ENCODE data around the gene ATP2B2. TPM values are rescaled to one million over a fixed set of nuclear protein-coding genes. Genes with fewer than 3 reads are reported as not detected.
"Not testable (repeated sequence)": the region's sequence is repeated elsewhere in the genome, so short reads cannot be mapped to it uniquely, and the experiment has no call there.

ATP2B2 gene
- polyA plus RNA-seq, 3 donors = 0.36 to 0.55 (median 0.40) TPM

DNA sequence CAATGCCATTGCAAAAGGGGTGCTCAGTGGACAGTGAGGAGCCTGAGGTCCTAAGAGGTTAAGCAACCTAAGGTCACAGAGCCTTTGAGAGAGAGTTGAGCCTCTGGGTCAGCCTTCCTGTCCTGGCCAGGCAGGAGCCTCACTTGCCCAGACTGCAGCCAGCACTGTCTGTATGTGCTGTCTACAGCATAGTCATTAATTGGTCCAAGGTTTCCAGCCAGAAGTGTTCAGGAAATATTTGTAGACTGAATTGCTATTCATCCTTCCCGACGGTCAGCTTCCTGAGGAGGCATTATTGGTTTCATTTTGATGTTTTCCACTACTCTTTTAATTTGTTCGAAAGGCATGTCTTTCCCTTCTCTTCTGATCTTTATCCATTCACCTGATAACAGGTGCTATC, 192.5 kb downstream of the ATP2B2 start:
- no peak for DNase-seq (ENCODE audit: low read depth in 3 of 3, low spot score in 2 of 3)

DNA sequence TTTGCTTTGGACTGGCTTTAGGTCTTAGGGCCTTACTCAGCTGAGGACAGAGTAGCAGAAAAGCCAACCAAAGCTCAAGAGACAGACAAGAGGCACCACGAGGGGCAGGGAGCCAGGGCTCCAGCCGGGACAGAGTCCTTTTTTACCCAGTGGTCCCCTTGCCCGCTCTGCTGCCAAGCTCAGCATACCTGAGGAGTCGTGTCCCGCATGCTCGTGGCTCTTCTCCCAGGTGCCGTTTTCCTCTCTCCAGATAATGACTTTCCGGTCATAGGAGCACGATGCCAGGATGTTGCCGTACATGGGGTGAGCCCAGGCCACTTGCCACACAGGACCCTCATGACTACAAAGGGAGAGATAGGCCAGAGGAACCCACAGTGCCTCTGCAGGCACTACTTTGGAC, 193.0 kb downstream of the ATP2B2 start:
- no peak for DNase-seq (ENCODE audit: low read depth in 3 of 3, low spot score in 2 of 3)

DNA sequence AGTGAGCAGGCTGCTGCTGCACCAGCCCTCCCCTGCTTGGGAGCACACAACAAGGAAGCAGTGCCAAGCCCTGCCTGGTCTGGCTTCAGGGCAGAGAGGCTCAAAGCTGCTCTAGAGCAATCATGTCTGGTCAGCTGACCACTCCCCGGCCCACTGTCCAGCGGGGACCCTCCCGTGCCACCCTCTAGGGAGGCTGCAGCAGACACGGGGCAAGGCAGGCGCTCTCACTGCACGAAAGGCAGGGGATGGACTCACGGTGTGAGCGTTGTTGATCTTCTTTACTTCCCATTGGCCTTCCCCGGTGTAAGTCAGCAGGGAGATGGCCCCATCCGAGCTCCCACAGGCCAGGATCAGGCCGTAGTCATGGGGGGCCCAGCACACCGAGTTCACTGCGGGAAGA, 193.7 kb downstream of the ATP2B2 start:
- DNase-seq (ENCODE audit: low read depth in 3 of 3, low spot score in 2 of 3) = no peak

DNA sequence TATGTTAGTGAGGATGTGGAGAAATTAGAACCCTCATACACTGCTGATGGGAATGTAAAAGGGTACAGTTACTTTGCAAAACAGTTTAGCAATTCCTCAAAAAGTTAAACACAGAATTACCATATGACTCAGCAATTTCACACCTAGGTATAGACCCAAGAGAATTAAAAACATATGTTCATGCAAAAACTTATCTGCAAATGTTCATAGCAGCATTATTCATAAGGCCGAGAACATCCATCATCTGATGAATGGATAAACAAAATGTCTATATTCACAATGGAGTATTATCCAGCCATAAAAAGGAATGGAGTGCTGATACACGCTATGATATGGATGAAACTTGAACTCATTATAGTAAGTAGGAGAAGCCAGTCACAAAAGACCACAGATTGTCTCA, 194.8 kb downstream of the ATP2B2 start:
- DNase-seq (ENCODE audit: low read depth in 3 of 3, low spot score in 2 of 3) = no peak

DNA sequence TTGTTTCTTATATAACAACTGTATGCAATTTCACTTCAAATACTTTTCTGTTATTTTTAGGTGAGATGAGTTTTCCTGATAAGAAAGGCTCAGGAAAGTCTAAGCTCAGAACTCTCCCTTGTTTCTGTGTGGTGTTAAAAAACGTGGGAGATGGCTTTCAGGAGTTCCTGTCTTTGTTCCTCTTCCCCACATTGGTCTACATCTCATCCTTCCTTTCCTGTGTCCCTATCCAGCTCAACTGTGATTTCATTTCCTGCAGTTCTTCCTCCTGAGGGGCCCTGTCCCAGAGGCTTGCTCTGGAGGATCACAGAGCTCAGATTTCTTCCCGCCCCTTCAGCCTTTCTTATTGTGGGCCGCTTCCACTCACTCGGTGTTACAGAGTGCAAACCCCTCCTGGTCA, 195.7 kb downstream of the ATP2B2 start:
- DNase-seq (ENCODE audit: low read depth in 3 of 3, low spot score in 2 of 3) = no peak

DNA sequence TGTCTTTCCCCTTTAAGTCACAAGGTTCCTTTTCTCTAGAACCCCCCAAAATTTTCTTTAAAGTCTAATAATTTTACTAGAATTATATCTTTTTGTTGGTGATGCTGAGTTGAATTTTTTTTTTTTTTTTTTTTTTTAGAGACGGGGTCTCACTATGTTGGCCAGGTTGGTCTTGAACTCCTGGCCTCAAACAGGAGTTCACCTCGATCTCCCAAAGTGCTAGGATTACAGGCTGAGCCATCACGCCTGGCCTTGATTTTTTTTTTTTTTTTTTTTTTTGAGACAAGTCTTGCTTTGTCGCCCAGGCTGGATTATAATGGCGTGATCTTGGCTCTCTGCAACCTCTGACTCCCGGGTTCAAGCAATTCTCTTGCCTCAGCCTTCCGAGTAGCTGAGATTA, 196.7 kb downstream of the ATP2B2 start:
- DNase-seq (ENCODE audit: low read depth in 3 of 3, low spot score in 2 of 3) = no peak

DNA sequence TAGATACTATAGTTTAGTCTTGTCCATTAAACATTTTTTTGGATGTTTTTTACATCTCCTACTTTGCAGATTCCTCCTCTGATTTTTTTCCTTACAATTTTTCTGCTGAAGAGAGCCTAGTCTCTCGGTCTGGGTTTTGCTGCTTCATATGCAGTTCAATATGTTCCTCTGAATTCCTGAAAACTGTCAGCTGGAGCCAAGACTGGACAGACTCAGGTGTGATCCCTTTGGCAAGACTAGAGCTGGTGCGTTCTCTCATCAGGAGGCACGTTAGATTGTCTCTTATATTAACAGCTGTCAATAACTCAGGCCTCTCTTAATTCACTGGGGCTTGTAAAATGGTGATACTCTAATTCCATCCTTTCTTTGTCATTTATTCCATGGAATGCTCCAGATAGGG, 199.2 kb downstream of the ATP2B2 start:
- no peak for DNase-seq (ENCODE audit: low read depth in 3 of 3, low spot score in 2 of 3)

DNA sequence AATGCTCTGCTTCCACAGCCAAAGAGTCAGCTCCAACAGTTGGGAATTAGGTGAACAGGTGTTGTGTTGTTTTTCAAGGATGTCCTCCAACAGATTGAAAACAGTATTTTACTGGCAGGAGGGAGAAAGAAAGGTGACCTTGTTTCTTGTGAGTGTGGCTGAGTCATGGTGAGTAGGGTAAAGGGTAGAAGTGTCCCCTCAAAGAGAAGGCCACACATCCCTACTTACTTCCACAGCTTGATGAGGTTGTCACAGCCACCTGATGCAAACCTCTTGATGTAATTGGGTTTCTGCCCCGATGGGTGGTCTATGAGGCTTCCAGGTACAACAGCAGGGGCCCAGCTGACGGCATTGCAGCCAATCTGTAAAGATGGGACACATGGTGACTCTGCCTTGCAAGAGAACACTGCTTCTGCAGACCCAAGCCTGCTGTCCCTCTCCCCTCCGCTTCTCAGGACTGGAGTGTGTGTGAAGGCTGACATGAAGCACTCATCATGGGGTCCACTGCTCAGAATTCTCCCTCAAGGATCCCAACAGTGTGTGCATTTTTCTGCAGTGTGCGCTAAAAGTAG, 200.0 kb downstream of the ATP2B2 start:
- DNase-seq (ENCODE audit: low read depth in 3 of 3, low spot score in 2 of 3) = no peak

DNA sequence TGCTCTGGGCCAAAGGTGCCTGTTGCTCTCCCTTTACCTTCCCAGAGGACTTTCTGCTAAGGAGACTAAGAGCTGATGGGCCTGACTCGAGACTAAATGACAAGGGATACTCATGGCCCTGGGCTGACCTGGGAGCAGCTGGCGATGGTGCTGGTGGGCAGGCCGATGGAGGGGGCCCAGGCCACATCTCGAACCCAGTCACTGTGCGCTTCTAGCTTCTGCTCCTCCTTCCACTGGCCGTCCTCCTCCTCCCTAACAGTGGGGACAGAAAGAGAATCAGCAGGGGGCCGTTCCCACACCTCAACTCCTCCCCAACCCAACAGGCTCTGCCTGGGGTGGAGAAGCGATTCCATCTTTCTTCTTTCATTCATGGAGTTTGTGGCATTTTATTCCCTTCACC, 200.5 kb downstream of the ATP2B2 start:
- no peak for DNase-seq (ENCODE audit: low read depth in 3 of 3, low spot score in 2 of 3)

DNA sequence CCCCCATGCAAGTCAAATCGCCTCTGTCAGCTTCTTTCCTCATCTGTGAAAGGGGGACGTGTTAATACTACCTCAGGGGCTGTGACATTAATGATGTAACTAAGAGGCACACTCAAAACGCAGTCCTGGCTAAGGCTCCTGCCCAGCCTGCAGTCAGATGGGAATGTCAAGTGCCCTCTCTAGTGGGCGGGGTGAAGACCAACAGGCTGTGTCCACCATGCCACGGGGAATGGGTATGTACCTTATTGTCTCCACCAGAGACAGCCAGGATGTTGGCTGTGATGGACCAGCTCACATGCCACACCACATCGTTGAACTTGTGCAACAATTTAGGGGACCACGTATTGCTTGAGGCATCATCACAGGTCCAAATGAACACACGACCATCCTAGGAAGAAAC, 201.6 kb downstream of the ATP2B2 start:
- no peak for DNase-seq (ENCODE audit: low read depth in 3 of 3, low spot score in 2 of 3)

DNA sequence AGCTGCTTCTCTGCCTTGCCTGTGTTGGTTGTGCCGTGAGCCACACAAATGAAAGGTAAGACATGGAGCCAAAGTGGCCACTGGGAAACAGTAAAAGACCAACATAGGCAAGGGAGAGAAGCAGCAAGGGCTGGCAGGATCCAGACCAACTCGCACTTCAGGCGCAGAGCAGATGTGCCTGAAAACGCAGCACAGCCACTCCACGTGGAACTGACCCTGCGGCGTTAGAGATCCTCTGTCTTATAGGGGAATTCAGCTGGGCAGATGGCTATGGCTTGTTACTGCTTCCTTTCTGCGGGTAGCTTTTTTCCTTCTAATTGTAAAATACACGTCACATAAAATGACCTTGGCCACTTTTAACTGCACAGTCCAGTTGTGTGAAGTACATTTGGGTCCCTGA, 202.3 kb downstream of the ATP2B2 start:
- DNase-seq (ENCODE audit: low read depth in 3 of 3, low spot score in 2 of 3) = no peak

DNA sequence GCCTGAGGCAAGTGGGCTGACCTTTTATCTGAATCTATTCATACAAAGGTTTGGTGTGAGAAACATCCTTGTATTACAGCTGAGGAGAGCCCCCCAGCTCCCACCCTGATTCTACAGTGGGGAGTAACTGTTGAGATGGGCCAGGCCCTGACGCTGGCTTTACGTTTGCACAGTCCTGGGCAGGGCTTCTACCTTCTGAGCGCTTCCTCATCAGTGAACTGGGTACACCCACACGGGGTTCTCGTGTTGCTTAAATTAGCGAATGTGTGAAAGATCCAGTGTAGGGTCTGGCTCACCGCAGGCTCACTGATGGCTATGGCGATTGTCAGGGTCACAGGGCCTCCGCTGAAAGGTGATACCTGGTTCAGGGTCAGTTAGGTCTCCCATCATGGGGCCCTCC, 205.3 kb downstream of the ATP2B2 start:
- DNase-seq (ENCODE audit: low read depth in 3 of 3, low spot score in 2 of 3) = no peak

DNA sequence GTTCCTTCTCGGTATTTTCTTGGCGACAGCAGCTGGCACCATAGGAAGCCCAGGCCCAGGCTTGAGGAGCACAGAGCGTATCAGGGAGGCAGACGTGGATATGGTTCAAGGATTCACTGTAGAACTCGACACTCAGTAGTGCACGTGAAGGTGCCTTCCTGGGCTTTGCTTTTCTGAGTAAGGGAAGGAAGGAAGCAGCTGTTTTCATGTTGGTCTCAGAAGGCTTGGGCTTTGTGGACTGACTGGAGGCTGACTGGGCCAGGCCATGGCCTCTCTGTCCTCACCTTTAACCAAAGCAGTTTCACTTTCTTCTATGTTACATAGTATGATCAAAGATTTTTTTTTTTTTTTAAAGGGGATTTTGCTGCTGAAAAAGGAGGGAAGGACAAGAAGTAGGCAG, 205.7 kb downstream of the ATP2B2 start:
- no peak for DNase-seq (ENCODE audit: low read depth in 3 of 3, low spot score in 2 of 3)

DNA sequence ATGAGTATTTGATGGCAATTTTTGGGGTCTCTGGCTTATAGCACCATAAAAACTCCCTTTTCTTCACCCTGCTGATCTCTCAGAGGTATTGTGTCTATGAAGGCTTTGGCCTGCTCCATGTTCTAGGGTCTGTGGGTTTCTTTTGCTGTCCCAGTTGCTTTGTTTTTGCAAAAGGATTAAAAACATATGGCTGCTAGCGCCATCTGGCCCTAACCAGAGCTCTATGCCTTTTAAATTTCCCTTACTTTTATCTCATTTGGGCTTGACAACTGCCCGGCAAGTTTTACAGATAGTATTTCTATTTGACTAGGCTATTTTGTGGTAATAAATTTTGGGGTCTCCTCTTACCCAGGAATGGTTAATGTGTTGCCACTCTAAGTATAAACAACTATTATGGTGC, 206.2 kb downstream of the ATP2B2 start:
- no peak for DNase-seq (ENCODE audit: low read depth in 3 of 3, low spot score in 2 of 3)

DNA sequence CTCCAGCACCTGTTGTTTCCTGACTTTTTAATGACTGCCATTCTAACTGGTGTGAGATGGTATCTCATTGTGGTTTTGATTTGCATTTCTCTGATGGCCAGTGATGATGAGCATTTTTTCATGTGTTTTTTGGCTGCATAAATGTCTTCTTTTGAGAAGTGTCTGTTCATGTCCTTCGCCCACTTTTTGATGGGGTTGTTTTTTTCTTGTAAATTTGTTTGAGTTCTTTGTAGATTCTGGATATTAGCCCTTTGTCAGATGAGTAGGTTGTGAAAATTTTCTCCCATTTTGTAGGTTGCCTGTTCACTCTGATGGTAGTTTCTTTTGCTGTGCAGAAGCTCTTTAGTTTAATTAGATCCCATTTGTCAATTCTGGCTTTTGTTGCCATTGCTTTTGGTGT, 207.3 kb downstream of the ATP2B2 start:
- DNase-seq (ENCODE audit: low read depth in 3 of 3, low spot score in 2 of 3) = not testable (repeated sequence)

DNA sequence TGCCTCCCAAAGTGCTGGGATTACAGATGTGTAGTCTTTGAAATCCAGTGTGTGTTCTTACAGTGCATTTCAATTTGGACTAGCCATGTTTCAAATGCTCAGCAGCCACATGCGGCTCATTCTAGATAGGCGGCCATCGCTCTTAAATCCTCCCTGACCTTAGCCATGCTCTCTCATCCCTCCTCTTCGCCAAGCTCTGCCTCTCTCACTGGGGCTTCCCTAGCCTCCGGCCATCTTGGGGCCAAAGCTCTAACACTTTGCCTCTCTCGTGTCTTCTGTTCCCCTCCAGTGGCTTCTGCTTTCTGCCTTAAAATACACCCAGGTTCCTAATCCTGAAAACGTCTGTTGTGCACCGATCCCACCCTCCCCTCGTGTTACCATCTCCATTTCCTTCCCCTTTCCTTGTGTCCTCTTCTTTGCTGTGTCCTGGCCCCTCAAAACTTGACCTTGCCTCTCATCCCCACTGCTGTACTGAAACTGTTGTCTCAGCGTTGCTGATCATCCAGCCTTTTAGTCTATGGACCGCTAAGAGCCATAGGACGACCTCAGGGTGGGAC, 211.3 kb downstream of the ATP2B2 start:
- no peak for DNase-seq (ENCODE audit: low read depth in 3 of 3, low spot score in 2 of 3)

DNA sequence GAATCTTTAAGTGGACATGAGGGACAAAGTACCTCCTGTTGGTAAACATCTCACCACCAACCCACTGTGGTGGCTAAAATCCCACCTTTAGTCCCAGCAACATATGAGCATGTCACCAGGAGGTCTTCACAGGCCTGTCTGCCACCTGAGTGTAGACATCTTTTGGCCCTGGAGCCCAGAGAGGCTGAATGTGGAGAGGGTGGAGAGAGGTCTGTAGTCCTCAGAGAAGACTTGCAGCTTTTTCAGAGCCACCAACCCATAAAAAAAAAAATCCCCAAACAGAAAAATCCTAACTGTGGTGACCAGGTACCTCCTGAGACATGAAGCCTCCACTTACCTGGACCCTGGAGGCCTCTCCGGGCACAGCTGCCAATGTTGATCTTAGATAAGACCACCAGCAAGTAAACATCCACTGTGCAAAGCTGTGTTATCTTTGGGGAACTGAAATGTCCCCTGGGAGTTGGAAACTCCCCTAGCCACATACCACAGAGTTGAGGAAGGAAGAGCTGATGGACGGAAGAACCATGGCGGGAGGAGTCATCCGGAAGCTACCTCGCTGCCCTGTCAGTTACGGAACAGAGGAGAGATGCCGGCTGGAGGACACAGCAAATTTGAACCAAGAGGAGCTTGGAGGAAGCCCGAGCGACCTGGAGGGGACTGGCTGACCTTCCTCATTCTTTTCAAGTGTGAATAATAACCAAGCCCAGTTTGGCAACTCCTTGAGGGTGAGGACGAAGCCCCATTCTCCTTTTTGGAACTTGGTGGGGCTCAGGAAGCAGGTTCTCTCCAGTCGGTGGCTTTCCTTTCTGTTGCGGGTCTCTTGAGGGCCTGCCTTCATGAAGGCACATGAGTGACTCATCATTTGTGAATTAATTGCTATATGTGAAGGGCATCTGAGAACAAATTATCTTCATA, 212.6 kb downstream of the ATP2B2 start, which contains the start of gene GHRL:
Gene GHRL, minus strand, starts transcription at position 443 of the 915 bp plus-strand sequence. CDS start 2,767 bp downstream, outside the sequence.
- DNase-seq (ENCODE audit: low read depth in 3 of 3, low spot score in 2 of 3) = no peak

DNA sequence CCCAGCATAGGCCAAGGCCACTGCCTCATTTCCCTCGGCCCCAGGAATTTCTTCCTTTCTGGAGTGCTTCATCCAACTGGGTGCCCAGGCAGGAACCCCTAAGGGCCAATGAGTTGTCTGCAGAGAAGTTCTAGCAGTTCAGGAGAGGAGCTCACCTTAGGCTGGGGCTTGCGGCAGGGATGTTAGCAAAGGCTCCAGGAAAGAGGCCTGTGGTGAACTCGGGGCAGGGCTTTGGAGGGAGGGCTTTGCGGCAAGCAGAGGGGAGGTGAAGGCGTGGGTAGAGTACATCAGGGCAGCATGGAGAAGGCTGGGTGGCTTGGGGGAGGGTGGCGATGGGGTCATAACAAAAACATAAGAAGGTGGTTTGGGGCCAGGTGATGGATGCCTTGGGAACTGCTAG, 213.7 kb downstream of the ATP2B2 start:
- no peak for DNase-seq (ENCODE audit: low read depth in 3 of 3, low spot score in 2 of 3)

DNA sequence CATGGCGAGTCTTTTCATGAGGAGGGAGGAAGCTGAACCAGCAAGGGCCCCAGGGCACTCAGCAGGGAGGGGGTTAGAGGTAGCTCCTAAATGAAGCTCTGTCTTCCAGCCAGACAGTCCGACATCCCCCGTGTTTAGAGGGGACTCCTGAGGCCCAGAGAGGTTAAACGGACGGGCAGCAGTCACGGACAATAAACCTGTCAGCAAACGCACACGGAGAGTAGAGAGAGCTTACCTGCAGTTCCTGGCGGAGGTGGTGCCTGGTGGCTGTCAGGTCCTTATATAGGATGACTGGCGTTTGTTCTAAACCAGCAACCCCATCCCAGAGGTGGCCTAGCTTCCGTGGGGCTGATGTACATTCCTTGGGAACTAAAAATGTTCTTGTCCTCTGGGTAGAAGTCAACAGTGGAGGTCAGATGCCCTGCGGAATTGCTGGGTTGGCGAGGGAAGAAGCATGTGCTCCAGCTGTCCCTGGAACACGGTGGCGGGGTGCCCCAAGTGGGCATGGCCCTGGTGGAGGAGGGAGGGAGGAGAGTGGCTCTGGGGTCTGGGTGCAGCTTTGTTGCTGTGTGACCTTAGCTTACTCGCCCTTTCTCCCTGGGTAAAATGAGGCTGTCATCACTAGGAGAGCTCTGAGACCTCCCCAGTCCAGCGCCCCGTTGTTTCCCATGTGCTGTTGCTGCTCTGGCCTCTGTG, 214.8 kb downstream of the ATP2B2 start:
- no peak for DNase-seq (ENCODE audit: low read depth in 3 of 3, low spot score in 2 of 3)

DNA sequence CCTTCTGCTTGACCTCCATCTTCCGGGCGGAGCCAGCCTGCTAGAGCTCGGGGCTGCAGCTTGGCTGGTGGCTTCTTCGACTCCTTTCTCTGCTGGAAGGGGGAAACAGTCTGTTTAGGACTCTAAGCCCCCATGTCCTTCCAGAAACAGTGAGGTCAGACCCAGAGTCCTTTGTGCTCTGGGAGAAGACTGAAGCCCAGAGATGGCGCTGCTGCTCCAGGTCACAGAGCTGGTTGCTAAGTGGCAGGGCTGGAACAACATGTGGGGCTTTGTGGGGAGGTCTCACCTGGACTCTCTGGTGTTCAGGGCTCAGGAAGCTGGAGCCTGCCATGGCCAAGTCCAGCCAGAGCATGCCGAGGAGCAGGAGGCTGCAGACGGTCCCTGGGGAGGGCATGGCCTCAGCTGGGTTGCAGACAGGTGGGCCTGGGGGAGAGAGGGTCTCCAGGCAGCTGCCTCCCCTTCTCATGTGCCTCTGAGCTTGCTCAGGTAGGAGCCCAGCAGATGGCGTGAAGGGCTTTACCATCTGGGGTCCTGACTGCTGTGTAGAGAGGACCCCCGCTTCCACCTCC, 215.5 kb downstream of the ATP2B2 start:
- DNase-seq (ENCODE audit: low read depth in 3 of 3, low spot score in 2 of 3) = no peak

DNA sequence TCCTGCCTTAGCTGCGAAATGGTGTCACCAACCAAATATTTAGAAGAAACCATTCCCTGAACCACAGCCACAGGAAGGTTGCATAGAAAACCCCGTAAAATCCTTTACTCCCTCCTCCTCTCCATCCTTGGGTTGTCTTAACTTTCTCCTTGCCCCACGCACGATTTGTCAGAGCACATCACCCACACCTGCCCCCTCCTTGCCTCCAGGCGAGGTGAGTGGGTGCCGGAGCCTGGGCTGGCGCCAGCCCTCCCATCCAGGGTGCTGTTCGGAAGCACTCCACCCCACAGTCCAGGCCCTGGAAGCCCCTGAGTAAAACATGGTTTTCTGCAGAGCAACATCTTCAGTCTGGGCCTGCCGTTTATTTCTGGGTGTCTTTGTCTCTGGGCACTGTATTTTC, 216.3 kb downstream of the ATP2B2 start:
- no peak for DNase-seq (ENCODE audit: low read depth in 3 of 3, low spot score in 2 of 3)
